ENCODE data around the gene TFAM.

The TFAM gene

DNA sequence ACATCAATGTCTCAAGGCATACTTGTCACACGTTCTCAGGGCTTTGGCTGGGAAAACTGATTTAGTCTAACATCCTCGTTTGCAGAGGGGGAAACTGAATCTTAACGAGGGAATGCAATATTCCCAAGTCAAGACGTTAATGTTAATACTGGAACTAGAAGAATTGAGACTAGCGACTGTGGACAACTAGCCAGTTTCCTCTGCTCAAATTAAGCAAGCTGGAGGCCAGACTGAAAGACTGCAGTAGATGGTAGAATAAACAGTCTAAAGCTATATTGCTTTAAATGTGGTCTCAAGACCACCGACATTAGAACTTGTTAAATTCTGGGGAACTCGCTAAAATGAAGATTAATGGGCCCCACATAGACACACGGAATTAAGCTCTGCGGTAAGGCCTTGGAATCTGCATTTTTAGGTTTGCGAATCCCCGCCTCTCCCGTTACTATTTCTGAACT is 639 bp upstream of the TFAM start:
- ChIA-PET POLR2A (interaction anchor here (0.6 to 1.3 kb wide), 5 partner anchors 19 to 116 kb away, joined by 3 to 5 read pairs (median 3); partner anchors contain the start of gene CISD1), CTCF (interaction anchor here (0.7 to 7.7 kb wide), 24 partner anchors 8 to 809 kb away, joined by 3 to 74 read pairs (median 4); no protein-coding TSS in a partner anchor)
- peak overlapping the region; percentile 94 for H3K4me3 ChIP-seq (ENCODE audit: low read depth, low read length)
- DNase-seq (ENCODE audit: low read depth, low spot score) = no peak
- TF ChIP-seq, protein P1, sequence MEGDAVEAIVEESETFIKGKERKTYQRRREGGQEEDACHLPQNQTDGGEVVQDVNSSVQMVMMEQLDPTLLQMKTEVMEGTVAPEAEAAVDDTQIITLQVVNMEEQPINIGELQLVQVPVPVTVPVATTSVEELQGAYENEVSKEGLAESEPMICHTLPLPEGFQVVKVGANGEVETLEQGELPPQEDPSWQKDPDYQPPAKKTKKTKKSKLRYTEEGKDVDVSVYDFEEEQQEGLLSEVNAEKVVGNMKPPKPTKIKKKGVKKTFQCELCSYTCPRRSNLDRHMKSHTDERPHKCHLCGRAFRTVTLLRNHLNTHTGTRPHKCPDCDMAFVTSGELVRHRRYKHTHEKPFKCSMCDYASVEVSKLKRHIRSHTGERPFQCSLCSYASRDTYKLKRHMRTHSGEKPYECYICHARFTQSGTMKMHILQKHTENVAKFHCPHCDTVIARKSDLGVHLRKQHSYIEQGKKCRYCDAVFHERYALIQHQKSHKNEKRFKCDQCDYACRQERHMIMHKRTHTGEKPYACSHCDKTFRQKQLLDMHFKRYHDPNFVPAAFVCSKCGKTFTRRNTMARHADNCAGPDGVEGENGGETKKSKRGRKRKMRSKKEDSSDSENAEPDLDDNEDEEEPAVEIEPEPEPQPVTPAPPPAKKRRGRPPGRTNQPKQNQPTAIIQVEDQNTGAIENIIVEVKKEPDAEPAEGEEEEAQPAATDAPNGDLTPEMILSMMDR (IDR thresholded peaks at IDR 0.05; ENCODE audit: insufficient read depth, low read length, missing control alignments) = no peak

DNA sequence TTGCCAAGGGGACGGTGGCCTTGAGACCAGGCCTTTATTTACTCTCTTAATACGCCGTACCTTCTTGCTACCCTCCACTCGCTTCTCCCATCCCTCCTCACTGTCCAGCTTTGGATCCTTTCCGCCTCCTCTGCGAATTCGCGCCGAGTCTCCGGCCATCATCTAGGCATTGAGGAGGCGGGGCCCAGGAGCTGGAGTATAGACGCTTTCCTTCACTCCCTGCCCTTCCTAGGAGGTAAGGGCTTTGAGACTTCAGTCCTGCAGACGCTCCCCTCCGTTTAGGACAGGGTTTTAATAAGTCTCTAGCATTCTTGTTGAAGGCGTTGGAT is 538 bp downstream of the TFAM start:
- CTCF ChIA-PET = interaction anchor here (1.2 to 7.7 kb wide), 11 partner anchors 11 to 423 kb away, joined by 3 to 74 read pairs (median 4); no protein-coding TSS in a partner anchor
- POLR2A ChIA-PET = interaction anchor here (0.6 to 1.3 kb wide), 2 partner anchors 12 to 20 kb away, joined by 3 read pairs; no protein-coding TSS in a partner anchor
- peak overlapping the region; percentile 94 for H3K4me3 ChIP-seq (ENCODE audit: low read depth, low read length)
- no peak for DNase-seq (ENCODE audit: low read depth, low spot score)
- TF ChIP-seq, protein P1 (IDR thresholded peaks at IDR 0.05; ENCODE audit: insufficient read depth, low read length, missing control alignments) = no peak

DNA sequence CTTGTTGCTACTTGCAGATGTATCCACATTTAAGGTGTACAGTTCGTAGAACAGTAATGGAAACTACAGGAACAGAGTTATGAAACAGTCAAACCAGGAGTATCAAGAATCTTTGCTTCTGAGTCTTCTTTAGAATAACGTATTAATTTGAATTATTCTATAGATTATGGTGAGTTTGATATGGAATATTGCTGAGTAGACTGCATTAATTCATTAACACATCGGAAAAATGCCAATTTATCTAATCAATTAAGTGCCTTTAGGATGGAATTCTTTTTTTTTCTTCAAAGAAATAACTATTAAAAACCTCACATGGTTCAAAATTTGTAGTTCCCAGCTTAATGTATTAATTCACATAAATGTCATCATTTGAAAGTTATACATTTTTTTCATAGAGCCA is 3.8 kb downstream of the TFAM start:
- TF ChIP-seq, protein P1 (IDR thresholded peaks at IDR 0.05; ENCODE audit: insufficient read depth, low read length, missing control alignments) = no peak
- DNase-seq (ENCODE audit: low read depth, low spot score) = no peak
- H3K4me3 ChIP-seq (ENCODE audit: low read depth, low read length) = no peak overlapping the region
- CTCF ChIA-PET = no interaction called here
- POLR2A ChIA-PET = no interaction called here

DNA sequence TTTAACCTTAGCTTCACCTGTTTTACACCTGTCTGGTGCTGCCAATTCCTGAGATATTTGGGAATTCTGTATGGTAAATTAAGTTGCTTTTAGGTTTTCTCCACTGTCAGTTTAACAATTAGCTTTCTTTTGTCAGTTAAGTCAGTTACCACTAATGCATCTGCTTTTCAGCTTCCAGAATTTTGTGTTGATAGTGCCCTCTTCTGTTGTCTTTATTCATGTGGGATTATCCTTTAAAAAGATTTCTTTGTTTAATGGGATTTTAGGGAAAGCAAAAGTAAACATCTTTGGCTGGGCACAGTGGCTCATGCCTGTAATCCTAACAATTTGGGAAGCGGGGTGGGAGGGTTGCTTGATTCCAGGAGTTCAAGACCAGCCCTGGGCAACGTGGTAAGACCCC is 8.1 kb downstream of the TFAM start:
- TF ChIP-seq, protein P1 (IDR thresholded peaks at IDR 0.05; ENCODE audit: insufficient read depth, low read length, missing control alignments) = no peak
- ChIA-PET CTCF (interaction anchor here (1.1 to 4.2 kb wide), 6 partner anchors 9 to 216 kb away, joined by 3 to 28 read pairs (median 3); partner anchors contain the start of gene TFAM), POLR2A (interaction anchor here (0.7 kb wide), 1 partner anchor 220 kb away, joined by 3 read pairs; no protein-coding TSS in a partner anchor)
- DNase-seq (ENCODE audit: low read depth, low spot score) = no peak
- no peak overlapping the region for H3K4me3 ChIP-seq (ENCODE audit: low read depth, low read length)

DNA sequence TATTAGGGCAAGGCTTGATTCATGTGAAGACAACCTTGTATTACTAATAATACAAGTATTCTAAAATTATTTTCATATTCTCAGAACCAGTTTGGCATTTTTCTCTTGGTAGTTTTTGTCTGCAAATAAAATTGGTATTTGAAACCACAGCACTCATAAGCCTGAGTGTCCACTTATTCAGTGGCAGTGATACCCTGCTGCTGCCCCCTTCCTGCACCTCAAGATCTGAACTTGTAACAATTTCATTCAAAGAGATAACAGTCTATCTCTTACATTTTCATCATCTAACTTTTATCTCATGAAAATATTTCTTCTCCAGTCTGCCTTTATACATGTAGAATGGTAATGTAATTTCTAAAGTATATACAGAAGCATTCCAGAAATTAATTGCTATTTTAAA is 9.3 kb downstream of the TFAM start:
- no peak overlapping the region for H3K4me3 ChIP-seq (ENCODE audit: low read depth, low read length)
- POLR2A ChIA-PET = no interaction called here
- CTCF ChIA-PET = interaction anchor here (1.0 to 4.2 kb wide), 3 partner anchors 95 to 220 kb away, joined by 3 to 28 read pairs (median 5); no protein-coding TSS in a partner anchor
- TF ChIP-seq, protein P1 (IDR thresholded peaks at IDR 0.05; ENCODE audit: insufficient read depth, low read length, missing control alignments) = no peak
- DNase-seq (ENCODE audit: low read depth, low spot score) = no peak

DNA sequence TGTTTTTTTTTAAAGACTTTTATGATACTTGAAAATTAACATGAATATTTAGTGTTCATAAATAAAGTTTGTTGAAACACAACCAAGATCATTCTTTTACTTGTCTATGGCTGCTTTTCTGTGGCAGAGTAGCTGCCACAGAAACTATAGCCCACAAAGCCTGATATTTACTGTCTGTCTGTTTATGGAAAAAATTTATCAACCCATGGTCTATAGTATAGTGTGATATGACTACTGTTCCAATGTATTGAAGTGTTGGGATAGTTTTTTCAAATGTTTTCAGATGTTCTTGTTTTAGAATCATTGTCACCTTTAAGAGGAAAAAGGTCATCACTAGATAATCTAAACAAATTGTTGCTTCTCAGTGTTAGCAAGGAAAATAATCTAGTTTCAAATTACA is 10.8 kb downstream of the TFAM start:
- ChIA-PET POLR2A (no interaction called here), CTCF (interaction anchor here (1.0 to 2.0 kb wide), 4 partner anchors 9 to 19 kb away, joined by 3 to 9 read pairs (median 5); partner anchors contain the start of gene TFAM)
- no peak overlapping the region for H3K4me3 ChIP-seq (ENCODE audit: low read depth, low read length)

More for the DNA sequence above, 10.8 kb downstream of the TFAM start:
- no peak for DNase-seq (ENCODE audit: low read depth, low spot score)
- TF ChIP-seq, protein P1 (IDR thresholded peaks at IDR 0.05; ENCODE audit: insufficient read depth, low read length, missing control alignments) = no peak

All from AG04449 (cell line).